DMS 273 (cell line): ENCODE data around the gene BCR.

Experiments
- DNase-seq: peaks from one replicate; lab custom pipeline; 2025; ENCODE audit not compliant: unreplicated experiment; lab: John Stamatoyannopoulos, UW

The BCR gene

GRCh38 chr22:23215294-23216241 lies 35.3 kb downstream of the BCR start:
- DNase-seq, result no peak

- DNase-seq, result no peak
These were observed 36.3 kb downstream of the BCR start for GRCh38 chr22:23216461-23217170.

DNA sequence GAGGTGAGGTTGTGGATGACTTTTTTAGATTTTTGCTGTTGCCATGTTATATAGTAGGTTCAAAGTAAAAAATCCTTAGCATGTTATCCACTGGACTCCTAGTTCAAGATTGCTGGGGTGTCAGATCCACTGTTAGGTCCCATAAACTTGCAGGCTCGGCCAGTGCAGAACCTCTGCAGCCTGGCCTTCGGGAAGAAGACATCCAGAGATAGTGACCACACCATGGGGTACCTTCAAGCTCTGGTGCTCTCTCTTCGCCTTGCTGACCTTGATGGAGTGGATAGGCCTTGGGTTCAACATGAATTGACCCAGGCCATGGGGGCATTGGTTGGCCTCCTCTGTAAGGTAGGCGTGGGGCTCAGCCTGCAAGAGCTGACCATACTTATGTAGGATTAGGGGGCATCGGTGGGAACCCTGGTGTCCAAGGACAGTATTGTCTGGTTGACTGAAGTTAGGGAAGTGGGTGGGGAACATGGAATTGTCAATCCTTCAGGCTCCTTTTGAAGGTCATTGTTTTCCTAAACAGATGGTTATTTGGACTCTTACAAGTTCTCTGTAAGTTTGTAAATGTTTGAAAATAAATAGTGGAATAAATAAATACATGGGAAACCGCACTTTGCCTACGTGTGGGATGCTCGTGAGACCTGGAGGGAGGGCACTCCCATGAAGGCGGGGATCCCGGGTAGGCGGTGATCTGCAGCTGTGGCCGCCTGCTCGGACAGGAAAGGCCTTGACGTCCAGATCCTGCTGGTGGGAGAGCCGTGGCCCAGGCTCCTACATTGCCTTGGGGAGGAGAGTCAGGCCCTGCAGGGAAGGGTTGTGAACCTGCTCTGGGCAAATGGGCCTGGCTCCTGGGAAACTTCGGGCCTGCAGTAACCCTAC lies 37.1 kb downstream of the BCR start:
- DNase-seq, result no peak

- DNase-seq, result no peak
These were observed 38.0 kb downstream of the BCR start for GRCh38 chr22:23218053-23218866.

DNA sequence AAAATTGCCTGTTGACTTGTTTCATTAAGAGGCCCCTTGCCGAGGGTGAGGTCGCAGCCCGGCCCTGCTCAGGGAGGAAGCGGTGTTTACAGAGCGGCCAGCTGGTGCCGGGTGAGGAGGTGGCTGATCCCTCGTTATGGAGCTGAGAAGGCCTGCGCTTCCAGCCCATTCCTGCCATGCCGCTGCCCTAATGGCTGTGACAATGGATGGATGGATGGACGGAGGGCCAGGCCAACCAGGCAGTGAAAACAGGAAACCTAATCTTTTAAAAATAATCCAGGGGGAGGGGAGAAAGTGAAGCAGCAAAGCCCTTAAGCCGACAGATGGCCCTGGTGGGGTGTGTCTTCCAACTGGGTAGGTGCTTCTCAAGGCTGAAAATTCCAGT lies 38.5 kb downstream of the BCR start:
- DNase-seq, result peak; percentile 92

DNA sequence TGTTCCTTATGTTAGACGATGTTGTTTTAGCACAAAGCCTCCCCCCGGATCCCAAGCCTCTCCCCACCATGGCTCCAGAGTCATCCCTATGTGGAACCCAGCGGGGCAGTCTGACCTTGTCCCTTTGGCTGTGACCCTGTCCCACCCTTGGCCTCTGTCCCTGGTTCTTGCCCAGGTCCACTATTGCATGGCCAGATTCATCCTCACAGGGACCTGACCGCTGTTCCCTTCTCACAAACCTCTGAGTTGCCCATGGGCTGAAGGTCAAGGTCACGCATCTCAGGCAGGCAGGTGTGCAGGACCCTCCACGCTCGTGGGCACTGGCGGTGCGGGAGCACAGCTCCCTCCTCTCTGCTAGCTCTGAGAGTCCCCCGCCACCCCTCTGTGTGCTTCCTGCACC lies 39.0 kb downstream of the BCR start:
- DNase-seq, result no peak

- DNase-seq, result peak; percentile 51
These were observed 39.6 kb downstream of the BCR start for GRCh38 chr22:23219822-23220484.

DNA sequence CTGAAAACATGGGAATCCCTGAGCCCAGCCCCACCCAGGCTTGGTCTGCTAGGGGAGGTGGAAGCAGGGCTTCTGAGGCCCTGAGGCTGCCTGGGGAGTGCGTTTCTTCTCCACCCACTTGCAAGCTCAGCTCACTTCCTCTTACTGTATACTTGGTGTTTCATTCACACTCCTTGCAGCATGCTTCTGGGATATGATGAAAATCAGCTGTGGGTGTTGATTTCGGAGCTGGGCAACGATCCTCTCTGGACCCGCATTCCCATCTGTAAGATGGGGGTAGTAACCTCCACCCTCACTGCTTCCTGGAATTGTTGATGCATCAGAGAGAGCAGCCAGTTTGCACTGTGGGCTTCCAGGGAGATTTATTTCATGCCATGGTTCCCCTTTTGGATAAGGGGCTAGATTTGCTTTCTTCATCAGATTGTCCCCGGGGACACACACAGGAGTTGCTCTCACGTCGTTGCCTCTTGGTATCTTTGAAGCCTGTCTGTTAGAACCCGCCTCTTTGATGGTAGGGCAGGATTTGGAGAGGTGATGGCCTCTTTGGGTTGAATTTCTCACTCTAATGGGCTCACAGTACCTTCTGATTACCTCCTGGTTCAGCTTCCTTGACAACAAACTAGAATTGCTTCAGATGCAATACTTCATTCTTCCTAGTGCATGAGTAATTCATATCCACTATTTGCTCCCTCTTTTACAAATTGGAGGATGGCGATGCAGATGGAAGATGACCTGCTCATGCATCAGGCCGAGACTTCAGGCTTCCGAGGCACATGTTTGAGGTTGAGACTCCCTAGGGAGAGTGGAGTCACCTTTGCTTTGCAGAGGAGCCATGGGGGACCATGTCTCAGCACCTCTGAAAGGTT lies 40.4 kb downstream of the BCR start:
- no peak for DNase-seq

DNA sequence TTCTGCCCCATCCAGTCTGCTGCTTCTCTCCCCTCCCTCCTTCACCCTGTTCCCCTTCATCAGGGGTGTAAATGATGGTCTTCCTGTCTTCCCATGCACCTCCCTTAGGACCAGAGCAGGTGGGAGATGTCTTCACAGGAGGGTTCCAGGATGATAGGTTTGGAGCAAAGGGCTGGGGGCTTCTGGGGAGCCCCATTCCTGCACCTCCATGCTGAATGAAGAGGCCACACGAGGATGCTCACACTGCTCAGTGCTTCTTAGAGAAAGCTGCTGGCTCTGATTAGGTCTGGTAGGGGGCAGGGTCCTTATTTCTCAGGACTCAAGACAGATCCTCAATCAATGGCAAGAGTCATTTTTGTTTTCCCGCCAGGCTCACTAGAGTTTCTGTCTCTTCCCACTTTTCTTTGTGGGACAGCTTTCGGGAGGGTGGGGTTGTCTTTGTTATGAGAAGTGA lies 41.1 kb downstream of the BCR start:
- DNase-seq, result no peak

- DNase-seq, result no peak
These were observed 41.9 kb downstream of the BCR start for GRCh38 chr22:23222033-23222792.

DNA sequence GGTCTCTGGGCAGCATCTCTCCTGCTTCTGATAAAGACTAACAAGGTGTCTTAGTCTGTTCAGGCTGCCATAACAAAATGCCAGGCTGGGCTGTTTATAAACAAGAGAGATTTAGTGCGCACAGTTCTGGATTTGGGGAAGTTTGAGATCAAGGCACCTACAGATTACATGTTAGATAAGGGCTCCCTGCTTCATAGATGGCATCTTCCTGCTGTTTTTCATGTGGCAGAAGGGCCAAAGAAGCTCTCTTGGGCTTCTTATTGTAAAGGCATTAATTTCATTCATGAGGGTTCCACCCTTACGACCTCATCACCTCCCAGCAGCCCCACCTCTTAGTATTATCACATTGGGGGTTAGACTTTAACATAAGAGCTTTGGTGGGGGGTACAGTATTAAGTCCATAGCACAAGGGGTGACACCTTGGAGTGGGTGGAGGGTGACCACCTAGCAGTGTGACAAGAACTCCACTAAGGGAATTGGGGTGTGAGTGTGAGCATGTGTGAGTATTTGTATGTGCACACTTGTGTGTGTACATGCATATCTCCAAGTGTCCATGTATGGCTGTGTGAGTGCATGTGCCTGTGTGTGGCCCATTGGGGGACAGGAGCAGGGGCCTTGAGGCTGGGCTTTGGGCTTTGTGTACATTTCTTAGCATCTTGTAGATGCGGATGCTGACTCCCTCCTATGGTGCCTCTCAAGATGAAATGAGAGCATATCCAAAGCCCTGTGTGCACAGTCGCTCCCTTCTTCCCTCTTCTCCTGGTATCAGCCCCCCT lies 42.7 kb downstream of the BCR start:
- no peak for DNase-seq

DNA sequence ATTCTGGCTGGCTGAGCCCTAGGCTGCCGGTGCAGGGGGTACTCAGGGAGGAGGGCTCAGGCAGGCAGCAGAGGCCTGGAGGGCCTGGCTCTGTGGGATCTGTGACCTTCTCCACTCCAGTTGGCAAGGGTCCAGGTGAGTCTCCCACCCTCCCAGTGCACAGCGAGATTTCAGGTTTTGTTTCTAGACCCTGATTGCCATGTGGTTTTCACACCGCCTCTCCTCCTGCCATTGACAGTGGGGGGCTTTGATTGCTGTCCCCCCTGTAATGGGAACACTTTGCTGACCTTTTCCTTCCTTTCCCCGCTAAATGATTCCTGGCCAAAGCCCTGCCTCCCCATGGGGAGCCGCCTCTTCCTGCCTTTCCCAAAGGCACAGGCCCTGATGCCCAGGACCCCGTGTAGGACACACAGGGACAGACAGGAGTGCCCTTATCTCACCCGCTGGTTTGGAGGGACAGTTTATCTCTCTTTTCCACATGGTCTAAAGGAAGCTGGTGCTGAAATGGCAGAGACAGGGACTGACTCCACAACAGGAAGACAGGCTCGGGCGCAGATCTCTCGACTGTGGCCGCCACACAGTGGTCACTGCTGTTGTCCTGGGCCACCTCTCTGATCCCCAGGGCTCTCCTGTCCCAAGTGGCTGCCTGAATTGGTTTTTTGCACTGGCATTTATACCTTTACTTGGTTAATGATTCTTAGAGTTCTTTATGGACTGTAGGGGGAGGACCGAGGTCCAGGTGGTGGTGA lies 43.4 kb downstream of the BCR start:
- no peak for DNase-seq

GRCh38 chr22:23224846-23225245 lies 44.5 kb downstream of the BCR start:
- no peak for DNase-seq

- no peak for DNase-seq
These were observed 45.0 kb downstream of the BCR start for GRCh38 chr22:23225337-23225723.

GRCh38 chr22:23225724-23226496 lies 45.6 kb downstream of the BCR start:
- no peak for DNase-seq

GRCh38 chr22:23226497-23226850 lies 46.2 kb downstream of the BCR start:
- no peak for DNase-seq
